ENCODE data around the gene LHFPL6. TPM values are rescaled to one million over a fixed set of nuclear protein-coding genes. Genes with fewer than 3 reads are reported as not detected.

LHFPL6 gene
- total and polyA plus RNA-seq, 2 experiments from 2014 or later, result 7.8 to 9.5 TPM

GRCh38 chr13:39536274-39536673 lies 66.7 kb downstream of the LHFPL6 start:
- Histone ChIP-seq H3K4me2 (no peak overlapping the region), H3K79me2 (replicated peaks; ENCODE audit: insufficient read depth) (no peaks in the 10 kb centered on the region), H3K4me3 (no peak overlapping the region), H3K9me2 (ENCODE audit: insufficient read depth) (peaks cover 9% of the 10 kb centered on the region), H3K4me1 (ENCODE audit: insufficient read depth) (no peaks in the 10 kb centered on the region; the same call in 1 of the 2 replicates), H3K27ac (ENCODE audit: low read depth) (no peak overlapping the region), H4K20me1 (replicated peaks; ENCODE audit: insufficient read depth) (no peaks in the 10 kb centered on the region), H3K36me3 (ENCODE audit: insufficient read depth) (no peaks in the 10 kb centered on the region), H3K27me3 (ENCODE audit: insufficient read depth) (no peaks in the 10 kb centered on the region), H3F3A (replicated peaks; ENCODE audit: low read depth) (no peaks in the 10 kb centered on the region), H2AFZ (no peak overlapping the region)
- DNase-seq (ENCODE audit: low spot score), result no peak
- Mint-ChIP-seq H3K4me3 (no peak overlapping the region), H3K36me3 (ENCODE audit: low read depth) (no peaks in the 10 kb centered on the region; the same call in 2 of the 3 replicates), H3K27ac (no peak overlapping the region), H3K9me3 (no peaks in the 10 kb centered on the region), H3K4me1 (peaks cover 10% of the 10 kb centered on the region; the same call in 1 of the 3 replicates), H3K27me3 (ENCODE audit: insufficient read depth, low read depth, poor library complexity) (peaks cover 4% of the 10 kb centered on the region)
- no peak for ATAC-seq
- TF ChIP-seq REST (IDR thresholded peaks at IDR 0.05; ENCODE audit: unreplicated experiment) (no peak), JUNB (IDR thresholded peaks at IDR 0.05; ENCODE audit: unreplicated experiment) (no peak), STAT1 (IDR thresholded peaks at IDR 0.05; ENCODE audit: unreplicated experiment) (no peak), ETS1 (IDR thresholded peaks at IDR 0.05) (no peak)

- Mint-ChIP-seq H3K27me3 (ENCODE audit: insufficient read depth, low read depth, poor library complexity) (peaks cover 4% of the 10 kb centered on the region), H3K4me1 (peaks cover 16% of the 10 kb centered on the region; the same call in 2 of the 3 replicates), H3K9me3 (no peaks in the 10 kb centered on the region), H3K36me3 (ENCODE audit: low read depth) (no peaks in the 10 kb centered on the region; the same call in 2 of the 3 replicates), H3K27ac (no peak overlapping the region), H3K4me3 (no peak overlapping the region)
- H3K4me1 ChIP-seq (ENCODE audit: insufficient read depth), result no peaks in the 10 kb centered on the region; the same call in 1 of the 2 replicates
- no peaks in the 10 kb centered on the region for H3K36me3 ChIP-seq (ENCODE audit: insufficient read depth)
- H3K4me3 ChIP-seq, result no peak overlapping the region
- no peak overlapping the region for H3K4me2 ChIP-seq
- TF ChIP-seq CREB1 (CRISPR knock-in tag; IDR thresholded peaks at IDR 0.05; ENCODE audit: low read depth) (no peak), EZH2phosphoT487 (IDR thresholded peaks at IDR 0.05; ENCODE audit: unreplicated experiment) (no peak), CTCF (conservative IDR thresholded peaks at IDR 0.05; ENCODE audit: low read depth in 2 of 2) (no peak), STAT1 (IDR thresholded peaks at IDR 0.05; ENCODE audit: unreplicated experiment) (no peak), ETS1 (IDR thresholded peaks at IDR 0.05) (no peak), EZH2 (IDR thresholded peaks at IDR 0.05; ENCODE audit: low read depth, unreplicated experiment) (no peak), ZNF331 (CRISPR knock-in tag; IDR thresholded peaks at IDR 0.05; ENCODE audit: low read depth) (no peak), REST (IDR thresholded peaks at IDR 0.05; ENCODE audit: unreplicated experiment) (no peak)
- no peaks in the 10 kb centered on the region for H4K20me1 ChIP-seq (replicated peaks; ENCODE audit: insufficient read depth)
- no peaks in the 10 kb centered on the region for H3F3A ChIP-seq (replicated peaks; ENCODE audit: low read depth)
- no peak for DNase-seq (ENCODE audit: low spot score)
- no peak for ATAC-seq
- H3K27me3 ChIP-seq (ENCODE audit: insufficient read depth), result no peaks in the 10 kb centered on the region
- H2AFZ ChIP-seq, result no peak overlapping the region
- H3K79me2 ChIP-seq (replicated peaks; ENCODE audit: insufficient read depth), result no peaks in the 10 kb centered on the region
- no peak overlapping the region for H3K27ac ChIP-seq (ENCODE audit: low read depth)
- peaks cover 9% of the 10 kb centered on the region for H3K9me2 ChIP-seq (ENCODE audit: insufficient read depth)
Observed at GRCh38 chr13:39533651-39534150, 69.3 kb downstream of the LHFPL6 start.

All from GM23338 (cell line).